HG02588 (cell line): Measurements from ENCODE around the gene DEFB131B.
"Not testable (repeated sequence)": the region's sequence is repeated elsewhere in the genome, so short reads cannot be mapped to it uniquely, and the experiment has no call there.

ENCODE experiments used
- ATAC-seq: cut with Tn5 transposase; IDR thresholded peaks from one replicate; pipeline ENCODE4 v1.9.1; 2021; ENCODE audit warnings: mild to moderate bottlenecking, moderate library complexity; ENCODE audit not compliant: unreplicated experiment

The DEFB131B gene

GRCh38 chr11:71910775-71911174 lies 32.5 kb downstream of the DEFB131B start:
- ATAC-seq, result not testable (repeated sequence)

- not testable (repeated sequence) for ATAC-seq
Observed at GRCh38 chr11:71911321-71911985, 33.2 kb downstream of the DEFB131B start.

GRCh38 chr11:71911986-71912340 lies 33.7 kb downstream of the DEFB131B start:
- ATAC-seq, result not testable (repeated sequence)

- no peak for ATAC-seq
Observed at GRCh38 chr11:71913756-71914526, 35.7 kb downstream of the DEFB131B start.

GRCh38 chr11:71914617-71915189 lies 36.5 kb downstream of the DEFB131B start:
- no peak for ATAC-seq

GRCh38 chr11:71917646-71918140 lies 39.4 kb downstream of the DEFB131B start:
- no peak for ATAC-seq

- ATAC-seq, result peak; percentile 62
Observed at GRCh38 chr11:71927820-71928736, 49.8 kb downstream of the DEFB131B start, which contains the start of gene XNDC1N. TSS of gene XNDC1N (minus strand) at chr11:71928594. CDS start at chr11:71923353, 5,241 bp downstream.

GRCh38 chr11:71928737-71929443 lies 50.6 kb downstream of the DEFB131B start, which contains the start of gene RNF121:
TSS of gene RNF121 (plus strand) at chr11:71929046. CDS start at chr11:71929062, 16 bp downstream.
- ATAC-seq, result peak; percentile 83

GRCh38 chr11:71929491-71929890 lies 51.2 kb downstream of the DEFB131B start:
- no peak for ATAC-seq

- no peak for ATAC-seq
Observed at GRCh38 chr11:71930556-71931244, 52.4 kb downstream of the DEFB131B start.

GRCh38 chr11:71931245-71931602 lies 53.0 kb downstream of the DEFB131B start:
- no peak for ATAC-seq

- no peak for ATAC-seq
Observed at GRCh38 chr11:71933141-71933933, 55.1 kb downstream of the DEFB131B start.
